ENCODE data around the gene LDLR.

DNA sequence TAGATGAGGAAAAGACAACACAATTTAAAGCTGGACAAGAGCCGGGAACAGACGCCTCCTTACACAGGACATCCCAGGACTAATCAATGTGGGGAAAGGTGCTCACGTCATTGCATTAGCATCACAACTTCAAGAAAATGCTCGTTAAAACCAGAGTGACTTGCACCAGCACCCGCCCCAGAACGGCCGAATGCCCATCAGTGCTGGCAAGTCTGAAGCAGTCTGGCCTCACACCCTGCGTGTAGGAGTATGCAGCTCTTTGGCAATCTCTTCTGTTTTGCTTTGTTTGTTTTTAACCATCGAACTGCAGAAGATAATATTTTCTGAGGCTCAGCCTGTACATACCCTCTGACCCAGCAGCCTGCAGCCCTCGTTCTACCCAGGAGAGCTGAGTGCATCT, 44.8 kb upstream of the LDLR start:
- TF ChIP-seq CTCF (conservative IDR thresholded peaks at IDR 0.05; ENCODE audit: low read length) (no peak), EZH2phosphoT487 (IDR thresholded peaks at IDR 0.05; ENCODE audit: borderline replicate concordance, low read depth, low read length) (no peak)

Measured in OCI-LY7 (cell line).